Omental fat pad (tissue), 4 donors: ENCODE measurements around the gene OXT. TPM values are rescaled to one million over a fixed set of nuclear protein-coding genes. Genes with fewer than 3 reads are reported as not detected.
"Not testable (repeated sequence)": the region's sequence is repeated elsewhere in the genome, so short reads cannot be mapped to it uniquely, and the experiment has no call there.

Experiments used
- ATAC-seq: fragments of 150-250 bp; one replicate; pipeline ENCODE4 v1.9.1; 2016; ENCODE audit warnings: mild to moderate bottlenecking, moderate library complexity; ENCODE audit not compliant: low FRiP score
- DNase-seq: peaks from one replicate; pipeline ENCODE4 v3.0.0-alpha.2; 2019; ENCODE audit warnings: low spot score
- CTCF ChIP-seq, 3 donors: fragments of 450-650 bp; IDR thresholded peaks; one replicate each; pipeline ENCODE4 v1.5.1; 2016 to 2017; ENCODE audit warnings: antibody characterized with exemption in 3 of 3, mild to moderate bottlenecking in 3 of 3, moderate library complexity in 2 of 3
- total RNA-seq, 4 donors: library from RNA; depleted of rRNA; stranded (reverse); fragments of >200 nt; gene quantifications; one replicate each; pipeline ENCODE4 v1.1.0, GENCODE V29; 2016

Gene OXT
- total RNA-seq, 4 donors from 2014 or later = not detected

- no peak for DNase-seq
- no peak for ATAC-seq
- no peak for TF ChIP-seq CTCF (IDR thresholded peaks at IDR 0.05)
These were observed 1.3 kb downstream of the OXT start for GRCh38 chr20:3072530-3073250.

GRCh38 chr20:3073251-3073643, 1.8 kb downstream of the OXT start:
- ATAC-seq, DNase-seq: not testable (repeated sequence)

GRCh38 chr20:3074812-3075211, 3.4 kb downstream of the OXT start:
- ATAC-seq = no peak
- DNase-seq = no peak
- TF ChIP-seq CTCF (IDR thresholded peaks at IDR 0.05) = no peak

- ATAC-seq = not testable (repeated sequence)
These were observed 3.9 kb downstream of the OXT start for GRCh38 chr20:3075315-3075714.

GRCh38 chr20:3077618-3078134, 6.3 kb downstream of the OXT start:
- DNase-seq (no peak), ATAC-seq (no peak)
- no peak for TF ChIP-seq CTCF (IDR thresholded peaks at IDR 0.05)

More at GRCh38 chr20:3075315-3075714, 3.9 kb downstream of the OXT start:
- not testable (repeated sequence) for DNase-seq

- peak; percentile 86 for ATAC-seq
- no peak for DNase-seq
- TF ChIP-seq CTCF (IDR thresholded peaks at IDR 0.05) = no peak
These were observed 9.5 kb downstream of the OXT start for GRCh38 chr20:3080939-3081388.

GRCh38 chr20:3081641-3082040, 10.2 kb downstream of the OXT start:
- no peak for TF ChIP-seq CTCF (IDR thresholded peaks at IDR 0.05)
- DNase-seq (no peak), ATAC-seq (no peak)

- no peak for DNase-seq
- ATAC-seq = no peak
- TF ChIP-seq CTCF (IDR thresholded peaks at IDR 0.05) = no peak
These were observed 11.0 kb downstream of the OXT start for GRCh38 chr20:3082306-3082951.
